Measurements from ENCODE around the gene ACLY.

DNA sequence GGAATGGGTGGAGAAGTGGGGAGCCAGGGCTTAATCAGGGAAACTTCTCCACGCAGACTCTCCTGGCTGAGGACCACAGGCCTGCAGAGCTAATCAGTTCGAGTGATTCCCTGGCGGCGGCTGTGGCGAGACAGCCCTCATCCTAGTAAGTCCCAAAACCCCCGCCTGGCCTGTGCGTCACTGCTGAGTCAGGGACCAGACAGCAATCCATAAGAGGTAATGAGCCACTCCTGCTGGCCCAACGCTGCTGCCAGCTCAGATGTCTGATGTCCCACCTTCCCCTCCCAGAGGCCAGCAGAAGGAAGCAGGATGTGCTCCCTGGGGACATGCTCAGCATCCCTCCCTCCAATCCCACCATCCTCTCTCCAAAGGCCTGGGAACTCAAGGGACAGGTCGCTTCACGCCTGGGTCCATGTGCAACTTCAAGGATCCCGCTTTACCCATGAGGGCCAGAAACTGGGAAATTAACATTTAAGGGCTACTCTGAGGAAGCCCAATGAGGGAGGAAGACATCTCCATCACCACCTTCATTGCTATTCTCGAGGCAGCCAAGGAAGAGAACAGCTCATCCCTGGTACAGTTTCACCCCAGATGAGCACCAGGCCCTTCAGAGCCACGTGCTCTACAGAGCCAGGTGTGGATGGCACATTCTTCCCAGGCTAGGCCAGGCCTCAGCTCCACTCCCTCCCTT lies 7.9 kb downstream of the ACLY start:
- TF ChIP-seq CTCF (IDR thresholded peaks at IDR 0.05) (no peak), POLR2AphosphoS5 (IDR thresholded peaks at IDR 0.05) (no peak)

All from suprapubic skin (tissue), 3 donors.